ENCODE measurements around the gene CSHL1.
A peak's percentile ranks its signal among the peaks of the same experiment; 100 is the strongest.
"Not testable (repeated sequence)": the region's sequence is repeated elsewhere in the genome, so short reads cannot be mapped to it uniquely, and the experiment has no call there.

Gene CSHL1

GRCh38 chr17:63939884-63940283 lies 28.8 kb upstream of the CSHL1 start:
- DNase-seq, result no peak

- no peak for DNase-seq
Measured at GRCh38 chr17:63939401-63939800, 28.3 kb upstream of the CSHL1 start.

GRCh38 chr17:63937920-63938319 lies 26.9 kb upstream of the CSHL1 start:
- DNase-seq, result no peak

- no peak for DNase-seq
Measured at GRCh38 chr17:63937319-63937718, 26.3 kb upstream of the CSHL1 start.

GRCh38 chr17:63934183-63935112 lies 23.4 kb upstream of the CSHL1 start:
- no peak for DNase-seq

- no peak for DNase-seq
Measured at GRCh38 chr17:63933598-63933997, 22.5 kb upstream of the CSHL1 start.

- no peak for DNase-seq
Measured at GRCh38 chr17:63932721-63933120, 21.7 kb upstream of the CSHL1 start.

GRCh38 chr17:63931981-63932561 lies 21.0 kb upstream of the CSHL1 start, which contains the start of gene CD79B:
CD79B (minus strand) TSS chr17:63932331; CDS start chr17:63932261, 70 bp downstream.
- peak; percentile 15 to 25 for DNase-seq

GRCh38 chr17:63930951-63931575 lies 20.0 kb upstream of the CSHL1 start:
- peak; percentile 36 to 51 for DNase-seq

- no peak for DNase-seq
Measured at GRCh38 chr17:63929860-63930766, 19.1 kb upstream of the CSHL1 start.

GRCh38 chr17:63928966-63929695 lies 18.1 kb upstream of the CSHL1 start:
- DNase-seq, result no peak

GRCh38 chr17:63928172-63928666 lies 17.2 kb upstream of the CSHL1 start:
- no peak for DNase-seq

GRCh38 chr17:63927464-63928171 lies 16.6 kb upstream of the CSHL1 start:
- DNase-seq, result no peak

GRCh38 chr17:63926164-63926563 lies 15.1 kb upstream of the CSHL1 start:
- DNase-seq, result no peak

- DNase-seq, result no peak
Measured at GRCh38 chr17:63925615-63926014, 14.6 kb upstream of the CSHL1 start.

- DNase-seq, result not testable (repeated sequence)
Measured at GRCh38 chr17:63922402-63922801, 11.3 kb upstream of the CSHL1 start.

- DNase-seq, result not testable (repeated sequence)
Measured at GRCh38 chr17:63920779-63921178, 9.7 kb upstream of the CSHL1 start.

GRCh38 chr17:63920050-63920449 lies 9.0 kb upstream of the CSHL1 start:
- DNase-seq, result not testable (repeated sequence)

- peak; percentile 65 to 71 for DNase-seq
Measured at GRCh38 chr17:63919311-63919723, 8.3 kb upstream of the CSHL1 start.

- DNase-seq, result not testable (repeated sequence)
Measured at GRCh38 chr17:63918789-63919305, 7.8 kb upstream of the CSHL1 start, which contains the start of gene GH1. GH1 (minus strand) TSS chr17:63918839; CDS start chr17:63918776, 63 bp downstream.

GRCh38 chr17:63918305-63918704 lies 7.2 kb upstream of the CSHL1 start:
- DNase-seq, result no peak

All from activated CD4-positive, alpha-beta T cell treated with anti-CD3 and anti-CD28 coated beads, Interleukin-2, amount 50 U/mL, for 4 hours (primary cell).